NCI-H510A (cell line): ENCODE measurements around the gene ZNF816.
"Not testable (repeated sequence)": the region's sequence is repeated elsewhere in the genome, so short reads cannot be mapped to it uniquely, and the experiment has no call there.

ENCODE experiments used
- DNase-seq: peaks from one replicate; lab custom pipeline; 2025; lab: John Stamatoyannopoulos, UW

The ZNF816 gene

GRCh38 chr19:52959613-52960295 is 2.9 kb downstream of the ZNF816 start:
- no peak for DNase-seq

GRCh38 chr19:52957591-52957990 is 5.1 kb downstream of the ZNF816 start:
- DNase-seq: no peak

- DNase-seq: no peak
Observed at GRCh38 chr19:52956917-52957316, 5.8 kb downstream of the ZNF816 start.

GRCh38 chr19:52949422-52949821 is 13.3 kb downstream of the ZNF816 start:
- DNase-seq: no peak

GRCh38 chr19:52948025-52948770 is 14.5 kb downstream of the ZNF816 start:
- DNase-seq: no peak

GRCh38 chr19:52946322-52947310 is 16.1 kb downstream of the ZNF816 start:
- no peak for DNase-seq

GRCh38 chr19:52945652-52946321 is 16.9 kb downstream of the ZNF816 start:
- DNase-seq: no peak

- not testable (repeated sequence) for DNase-seq
Observed at GRCh38 chr19:52944703-52945493, 17.8 kb downstream of the ZNF816 start.

GRCh38 chr19:52943884-52944643 is 18.6 kb downstream of the ZNF816 start:
- DNase-seq: no peak

GRCh38 chr19:52943134-52943883 is 19.4 kb downstream of the ZNF816 start:
- DNase-seq: no peak

GRCh38 chr19:52942386-52943133 is 20.1 kb downstream of the ZNF816 start:
- DNase-seq: no peak

- DNase-seq: no peak
Observed at GRCh38 chr19:52941941-52942385, 20.7 kb downstream of the ZNF816 start.

GRCh38 chr19:52941523-52941922 is 21.2 kb downstream of the ZNF816 start:
- DNase-seq: not testable (repeated sequence)

GRCh38 chr19:52940905-52941304 is 21.8 kb downstream of the ZNF816 start:
- DNase-seq: not testable (repeated sequence)

- DNase-seq: no peak
Observed at GRCh38 chr19:52938761-52939160, 23.9 kb downstream of the ZNF816 start.

- DNase-seq: no peak
Observed at GRCh38 chr19:52936954-52937325, 25.7 kb downstream of the ZNF816 start.

GRCh38 chr19:52936151-52936953 is 26.3 kb downstream of the ZNF816 start:
- DNase-seq: no peak

GRCh38 chr19:52935434-52935833 is 27.2 kb downstream of the ZNF816 start:
- no peak for DNase-seq
